22Rv1 (cell line): ENCODE data around the gene DSC3.

Experiments used
- ZFX ChIP-seq: fragments of 450-650 bp; IDR thresholded peaks from 2 replicates; pipeline ENCODE4 v1.6.1; 2017; ENCODE audit warnings: antibody characterized with exemption, borderline replicate concordance
- TF ChIP-seq, protein P1 (sequence below): fragments of 450-650 bp; IDR thresholded peaks from 2 replicates; pipeline ENCODE4 v1.5.1; 2017; ENCODE audit warnings: mild to moderate bottlenecking

DNA sequence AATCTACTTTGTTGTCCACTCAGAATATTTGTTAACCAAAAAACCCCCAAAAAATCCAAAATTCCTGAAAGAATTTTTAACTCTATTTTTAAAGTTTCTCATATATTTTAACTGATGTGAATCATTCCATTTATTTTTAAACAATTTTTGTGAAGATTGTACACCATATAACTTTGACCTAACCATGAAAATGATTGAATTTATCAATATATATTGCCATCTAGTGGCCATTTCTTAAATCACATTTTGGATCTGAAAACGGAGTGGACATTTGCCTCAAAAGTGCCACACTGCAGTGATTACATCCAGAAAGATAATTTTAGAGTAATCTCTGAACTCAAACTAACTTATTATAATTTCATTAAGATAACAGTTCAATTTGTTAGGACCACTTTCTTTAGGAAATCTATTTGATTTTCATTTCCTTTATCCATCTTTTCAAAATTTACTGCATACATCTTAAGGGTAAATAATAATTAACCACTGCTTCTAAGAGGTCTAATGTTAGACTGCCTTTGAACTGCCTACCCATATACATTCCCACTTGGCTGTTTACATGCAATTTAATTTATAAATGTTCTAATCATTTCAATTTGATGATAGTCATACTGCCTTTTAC, 71.1 kb downstream of the DSC3 start:
- TF ChIP-seq, protein P1, sequence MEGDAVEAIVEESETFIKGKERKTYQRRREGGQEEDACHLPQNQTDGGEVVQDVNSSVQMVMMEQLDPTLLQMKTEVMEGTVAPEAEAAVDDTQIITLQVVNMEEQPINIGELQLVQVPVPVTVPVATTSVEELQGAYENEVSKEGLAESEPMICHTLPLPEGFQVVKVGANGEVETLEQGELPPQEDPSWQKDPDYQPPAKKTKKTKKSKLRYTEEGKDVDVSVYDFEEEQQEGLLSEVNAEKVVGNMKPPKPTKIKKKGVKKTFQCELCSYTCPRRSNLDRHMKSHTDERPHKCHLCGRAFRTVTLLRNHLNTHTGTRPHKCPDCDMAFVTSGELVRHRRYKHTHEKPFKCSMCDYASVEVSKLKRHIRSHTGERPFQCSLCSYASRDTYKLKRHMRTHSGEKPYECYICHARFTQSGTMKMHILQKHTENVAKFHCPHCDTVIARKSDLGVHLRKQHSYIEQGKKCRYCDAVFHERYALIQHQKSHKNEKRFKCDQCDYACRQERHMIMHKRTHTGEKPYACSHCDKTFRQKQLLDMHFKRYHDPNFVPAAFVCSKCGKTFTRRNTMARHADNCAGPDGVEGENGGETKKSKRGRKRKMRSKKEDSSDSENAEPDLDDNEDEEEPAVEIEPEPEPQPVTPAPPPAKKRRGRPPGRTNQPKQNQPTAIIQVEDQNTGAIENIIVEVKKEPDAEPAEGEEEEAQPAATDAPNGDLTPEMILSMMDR, result peak; percentile 72
- TF ChIP-seq ZFX, result no peak
